IMR-90 (cell line): ENCODE data around the gene SLC35B2. TPM values are rescaled to one million over a fixed set of nuclear protein-coding genes. Genes with fewer than 3 reads are reported as not detected.

Source experiments
- ATAC-seq: fragments of 200-7000 bp; cut with Tn5 transposase; 2 replicates; pipeline ENCODE4 v1.9.1; 2020; ENCODE audit warnings: low read depth, mild to moderate bottlenecking, moderate library complexity
- BruUV-seq: library from RNA; stranded (reverse); fragments of 400-500 nt; replicated peaks from 2 replicates; lab custom pipeline; 2021; lab: Mats Ljungman, UMichigan
- CTCF ChIA-PET: fragments of 300-600 bp; formaldehyde crosslinking; extraction: SDS; loops from one replicate; lab custom pipeline; 2021; ENCODE audit warnings: antibody characterized with exemption; lab: Yijun Ruan, JAX
- POLR2A ChIA-PET: fragments of 300-600 bp; sonication (Branson Sonifier 250); formaldehyde crosslinking; loops from one replicate; lab custom pipeline; 2022; ENCODE audit warnings: antibody characterized with exemption; ENCODE audit not compliant: unreplicated experiment; lab: Charles Lee
- DNase-seq: peaks from one replicate; pipeline ENCODE4 v3.0.0; 2013
- H2AFZ ChIP-seq: replicated peaks from 2 replicates; pipeline ENCODE3; 2013; ENCODE audit warnings: low read length, mild to moderate bottlenecking; ENCODE audit not compliant: poor library complexity
- H2AK5ac ChIP-seq: 2 replicates; pipeline ENCODE4 v1.6.1; 2013; ENCODE audit warnings: low read depth, low read length, inconsistent platforms
- H2AK9ac ChIP-seq: replicated peaks from 2 replicates; pipeline ENCODE3; 2013; ENCODE audit warnings: mild to moderate bottlenecking, low read depth, low read length, moderate library complexity; ENCODE audit not compliant: poor library complexity
- H2BK120ac ChIP-seq: 2 replicates; pipeline ENCODE4 v1.6.1; 2013; ENCODE audit warnings: low read depth, low read length, inconsistent platforms
- H2BK15ac ChIP-seq: 3 replicates; pipeline ENCODE4 v1.6.1; 2013; ENCODE audit warnings: low read depth, low read length, inconsistent platforms
- H2BK20ac ChIP-seq: 2 replicates; pipeline ENCODE4 v1.6.1; 2013; ENCODE audit warnings: low read depth, mild to moderate bottlenecking, inconsistent platforms, low read length, moderate library complexity
- H2BK5ac ChIP-seq: 2 replicates; pipeline ENCODE4 v1.6.1; 2013; ENCODE audit warnings: mild to moderate bottlenecking, low read depth, low read length, inconsistent platforms; ENCODE audit not compliant: poor library complexity, severe bottlenecking
- H3K14ac ChIP-seq: replicated peaks from 2 replicates; pipeline ENCODE4 v1.6.1; 2013; ENCODE audit warnings: low read depth, low read length, inconsistent platforms
- H3K18ac ChIP-seq: 2 replicates; pipeline ENCODE4 v1.6.1; 2013; ENCODE audit warnings: low read depth, low read length, control low read depth
- H3K23ac ChIP-seq: 2 replicates; pipeline ENCODE4 v1.6.1; 2013; ENCODE audit warnings: low read depth, low read length, inconsistent platforms
- H3K27ac ChIP-seq: 2 replicates; pipeline ENCODE4 v1.5.1; 2013; ENCODE audit warnings: mild to moderate bottlenecking, control low read depth, low read length; ENCODE audit not compliant: insufficient read depth
- H3K27me3 ChIP-seq: 2 replicates; pipeline ENCODE4 v1.6.1; 2013; ENCODE audit warnings: low read length; ENCODE audit not compliant: control insufficient read depth, insufficient read depth
- H3K36me3 ChIP-seq: 2 replicates; pipeline ENCODE4 v1.6.1; 2013; ENCODE audit warnings: low read length, mixed read lengths; ENCODE audit not compliant: control insufficient read depth, insufficient read depth
- H3K4ac ChIP-seq: 2 replicates; pipeline ENCODE4 v1.6.1; 2013; ENCODE audit warnings: low read depth, low read length, inconsistent platforms
- H3K4me1 ChIP-seq: 2 replicates; pipeline ENCODE4 v1.6.1; 2013; ENCODE audit warnings: low read length, mixed read lengths; ENCODE audit not compliant: control insufficient read depth, insufficient read depth
- H3K4me2 ChIP-seq: 2 replicates; pipeline ENCODE4 v1.6.1; 2013; ENCODE audit warnings: low read depth, mild to moderate bottlenecking, control low read depth, low read length, moderate library complexity
- H3K4me3 ChIP-seq: 2 replicates; pipeline ENCODE4 v1.5.1; 2013; ENCODE audit warnings: low read depth, mild to moderate bottlenecking, control low read depth, low read length, moderate library complexity; ENCODE audit not compliant: insufficient read depth
- H3K56ac ChIP-seq: 2 replicates; pipeline ENCODE4 v1.6.1; 2013; ENCODE audit warnings: low read length, inconsistent platforms; ENCODE audit not compliant: insufficient read depth; ENCODE audit errors: extremely low read depth
- H3K79me1 ChIP-seq, 2 experiments: 2 replicates each; pipeline ENCODE4 v1.6.1; 2013; ENCODE audit warnings: low read length in 2 of 2, inconsistent platforms in 1 of 2, low read depth in 1 of 2
- H3K9ac ChIP-seq: 2 replicates; pipeline ENCODE4 v1.6.1; 2013; ENCODE audit warnings: low read depth, low read length, control low read depth
- H3K9me1 ChIP-seq: 2 replicates; pipeline ENCODE4 v1.6.1; 2013; ENCODE audit warnings: low read length, inconsistent platforms; ENCODE audit not compliant: insufficient read depth
- H3K9me3 ChIP-seq: 2 replicates; pipeline ENCODE4 v1.6.1; 2013; ENCODE audit warnings: low read length; ENCODE audit not compliant: control insufficient read depth, insufficient read depth
- H4K20me1 ChIP-seq: 2 replicates; pipeline ENCODE4 v1.6.1; 2013; ENCODE audit warnings: low read length, inconsistent platforms; ENCODE audit not compliant: insufficient read depth
- H4K5ac ChIP-seq: 2 replicates; pipeline ENCODE4 v1.6.1; 2013; ENCODE audit warnings: mild to moderate bottlenecking, low read depth, low read length, control low read depth
- H4K8ac ChIP-seq, 2 experiments: 2 replicates each; pipeline ENCODE4 v1.6.1; 2013; ENCODE audit warnings: low read depth in 2 of 2, low read length in 2 of 2, control low read depth in 1 of 2, inconsistent platforms in 1 of 2
- H4K91ac ChIP-seq: 2 replicates; pipeline ENCODE4 v1.6.1; 2013; ENCODE audit warnings: low read depth, low read length, inconsistent platforms; ENCODE audit not compliant: insufficient read depth
- BHLHE40 ChIP-seq: fragments of 150-350 bp; IDR thresholded peaks from 2 replicates; pipeline ENCODE4 v1.6.1; 2016; ENCODE audit warnings: mild to moderate bottlenecking, low read depth, low read length
- CEBPB ChIP-seq: IDR thresholded peaks from 2 replicates; pipeline ENCODE4 v1.6.1; 2012; ENCODE audit warnings: low read depth, low read length, improper control_type of control experiment
- CHD1 ChIP-seq: IDR thresholded peaks from 2 replicates; pipeline ENCODE4 v1.6.1; 2012; ENCODE audit warnings: low read depth, low read length, improper control_type of control experiment
- FOS ChIP-seq: fragments of 150-350 bp; IDR thresholded peaks from 2 replicates; pipeline ENCODE4 v1.6.1; 2016; ENCODE audit warnings: low read depth, low read length
- MAFK ChIP-seq: IDR thresholded peaks from 2 replicates; pipeline ENCODE4 v1.6.1; 2012; ENCODE audit warnings: low read depth, low read length, improper control_type of control experiment
- MXI1 ChIP-seq: IDR thresholded peaks from 2 replicates; pipeline ENCODE4 v1.6.1; 2012; ENCODE audit warnings: low read depth, mild to moderate bottlenecking, low read length, moderate library complexity, borderline replicate concordance
- NFE2L2 ChIP-seq: fragments of 150-350 bp; IDR thresholded peaks from 2 replicates; pipeline ENCODE4 v1.6.1; 2016; ENCODE audit warnings: low read depth, mild to moderate bottlenecking, low read length
- POLR2A ChIP-seq: IDR thresholded peaks from 2 replicates; pipeline ENCODE4 v1.6.1; 2012; ENCODE audit warnings: mild to moderate bottlenecking, low read depth, low read length
- RAD21 ChIP-seq: IDR thresholded peaks from 2 replicates; pipeline ENCODE4 v1.6.1; 2012; ENCODE audit warnings: low read length, improper control_type of control experiment
- RCOR1 ChIP-seq: IDR thresholded peaks from 2 replicates; pipeline ENCODE4 v1.6.1; 2012; ENCODE audit warnings: mild to moderate bottlenecking, low read length, improper control_type of control experiment; ENCODE audit not compliant: insufficient replicate concordance
- RFX5 ChIP-seq: IDR thresholded peaks from 2 replicates; pipeline ENCODE4 v1.8.0; 2012; ENCODE audit warnings: low read depth, mild to moderate bottlenecking, low read length, moderate library complexity
- SMC3 ChIP-seq: fragments of 150-350 bp; IDR thresholded peaks from 2 replicates; pipeline ENCODE4 v1.6.1; 2016; ENCODE audit warnings: low read depth, mild to moderate bottlenecking, antibody characterized with exemption, low read length, moderate library complexity
- WGBS, 2 experiments: methylation state at CpG; one replicate each; pipeline versions ENCODE4 v1.1.5 to v1.1.7; 2013; ENCODE audit warnings: missing lambda C conversion rate in 2 of 2; ENCODE audit not compliant: insufficient read length in 1 of 2; ENCODE audit errors: extremely low coverage in 2 of 2; 5-methylcytosine and 5-hydroxymethylcytosine counted together
- dilution Hi-C: fragments of 300-500 bp; cut with HindIII; formaldehyde crosslinking; loops from one replicate; pipeline ENCODE4 v1.14.3; 2018; ENCODE audit warnings: low sequenced_read_pairs; ENCODE audit not compliant: unreplicated experiment
- in situ Hi-C: fragments of 300-500 bp; cut with MboI; formaldehyde crosslinking; loops from 3 replicates; pipeline ENCODE4 v1.14.3; 2019; ENCODE audit warnings: low sequenced_read_pairs, inconsistent platforms, mixed read lengths
- intact Hi-C: fragments of 100-400 bp; cut with micrococcal nuclease; formaldehyde crosslinking; loops from 2 replicates; pipeline ENCODE4 v1.10.0; 2022
- polyA plus RNA-seq, 3 experiments: library from polyadenylated mRNA; depleted of rRNA; stranded (reverse); fragments of >200 nt; gene quantifications; 2 replicates each; pipeline ENCODE4 v1.2.3, GENCODE V29; 2012; ENCODE audit warnings: low replicate concordance in 1 of 3
- total RNA-seq: library from RNA; depleted of rRNA; stranded (reverse); fragments of >200 nt; gene quantifications from 2 replicates; pipeline ENCODE4 v1.2.3, GENCODE V29; 2012
- TF ChIP-seq, protein P1 (sequence below): fragments of 150-350 bp; IDR thresholded peaks from 2 replicates; pipeline ENCODE4 v1.6.1; 2016; ENCODE audit warnings: low read depth, mild to moderate bottlenecking, low read length, moderate library complexity, borderline replicate concordance
- TF ChIP-seq, protein P2 (sequence below): conservative IDR thresholded peaks from 2 replicates; pipeline ENCODE4 v1.5.1; 2012; ENCODE audit warnings: mild to moderate bottlenecking, low read depth, low read length, improper control_type of control experiment

Gene SLC35B2
- total and polyA plus RNA-seq, 2 of the 4 experiments (the other 2 are of a cell fraction) = 51.4 to 89.9 TPM

- ATAC-seq (no peak), DNase-seq (no peak)
- no peak overlapping the region for H3K4me2 ChIP-seq
- no peak overlapping the region for H4K5ac ChIP-seq
- H4K20me1 ChIP-seq = no peaks in the 10 kb centered on the region
- no peak overlapping the region for H2BK5ac ChIP-seq
- no peak overlapping the region for H2BK120ac ChIP-seq
- H3K27ac ChIP-seq = no peak overlapping the region
- in situ Hi-C loops (no loop called here), dilution Hi-C loops (no loop called here), intact Hi-C loops (no loop called here)
- H3K9me1 ChIP-seq = peaks cover 4% of the 10 kb centered on the region; the same call in 1 of the 2 replicates
- H2BK20ac ChIP-seq = no peak overlapping the region
- H3K14ac ChIP-seq = no peak overlapping the region
- ChIA-PET CTCF (no interaction called here), POLR2A (interaction anchor here (0.7 kb wide), 1 partner anchor 85 kb away, joined by 4 read pairs; no protein-coding TSS in a partner anchor)
- no peak overlapping the region for H3K18ac ChIP-seq
- H3K79me1 ChIP-seq = no peaks in the 10 kb centered on the region
- no peak overlapping the region for H2BK15ac ChIP-seq
- no peaks in the 10 kb centered on the region for H3K4me1 ChIP-seq
- 85% methylated on average over 58 of the region's 59 CpGs; no CpG with 5 or more reads in 1 of the 2 experiments for WGBS, 2 experiments
- no peak overlapping the region for H2AK5ac ChIP-seq
- H3K9ac ChIP-seq = no peak overlapping the region
- H3K9me3 ChIP-seq = no peaks in the 10 kb centered on the region
- H4K91ac ChIP-seq = no peak overlapping the region
- TF ChIP-seq RAD21 (no peak), MXI1 (no peak), FOS (no peak), BHLHE40 (no peak), MAFK (no peak), CEBPB (no peak), RCOR1 (no peak), NFE2L2 (no peak), RFX5 (no peak), SMC3 (no peak), POLR2A (no peak), CHD1 (no peak)
- TF ChIP-seq, protein P1, sequence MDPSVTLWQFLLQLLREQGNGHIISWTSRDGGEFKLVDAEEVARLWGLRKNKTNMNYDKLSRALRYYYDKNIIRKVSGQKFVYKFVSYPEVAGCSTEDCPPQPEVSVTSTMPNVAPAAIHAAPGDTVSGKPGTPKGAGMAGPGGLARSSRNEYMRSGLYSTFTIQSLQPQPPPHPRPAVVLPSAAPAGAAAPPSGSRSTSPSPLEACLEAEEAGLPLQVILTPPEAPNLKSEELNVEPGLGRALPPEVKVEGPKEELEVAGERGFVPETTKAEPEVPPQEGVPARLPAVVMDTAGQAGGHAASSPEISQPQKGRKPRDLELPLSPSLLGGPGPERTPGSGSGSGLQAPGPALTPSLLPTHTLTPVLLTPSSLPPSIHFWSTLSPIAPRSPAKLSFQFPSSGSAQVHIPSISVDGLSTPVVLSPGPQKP = no peak
- TF ChIP-seq, protein P2, sequence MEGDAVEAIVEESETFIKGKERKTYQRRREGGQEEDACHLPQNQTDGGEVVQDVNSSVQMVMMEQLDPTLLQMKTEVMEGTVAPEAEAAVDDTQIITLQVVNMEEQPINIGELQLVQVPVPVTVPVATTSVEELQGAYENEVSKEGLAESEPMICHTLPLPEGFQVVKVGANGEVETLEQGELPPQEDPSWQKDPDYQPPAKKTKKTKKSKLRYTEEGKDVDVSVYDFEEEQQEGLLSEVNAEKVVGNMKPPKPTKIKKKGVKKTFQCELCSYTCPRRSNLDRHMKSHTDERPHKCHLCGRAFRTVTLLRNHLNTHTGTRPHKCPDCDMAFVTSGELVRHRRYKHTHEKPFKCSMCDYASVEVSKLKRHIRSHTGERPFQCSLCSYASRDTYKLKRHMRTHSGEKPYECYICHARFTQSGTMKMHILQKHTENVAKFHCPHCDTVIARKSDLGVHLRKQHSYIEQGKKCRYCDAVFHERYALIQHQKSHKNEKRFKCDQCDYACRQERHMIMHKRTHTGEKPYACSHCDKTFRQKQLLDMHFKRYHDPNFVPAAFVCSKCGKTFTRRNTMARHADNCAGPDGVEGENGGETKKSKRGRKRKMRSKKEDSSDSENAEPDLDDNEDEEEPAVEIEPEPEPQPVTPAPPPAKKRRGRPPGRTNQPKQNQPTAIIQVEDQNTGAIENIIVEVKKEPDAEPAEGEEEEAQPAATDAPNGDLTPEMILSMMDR = no peak
- no peak overlapping the region for H3K4ac ChIP-seq
- peak overlapping the region; percentile 72 for H2AFZ ChIP-seq
- no peak overlapping the region for H3K56ac ChIP-seq
- no peak overlapping the region for H2AK9ac ChIP-seq
- no peak overlapping the region for H3K23ac ChIP-seq
- H4K8ac ChIP-seq = no peak overlapping the region
- no TSS peak for BruUV-seq
- no peak overlapping the region for H3K4me3 ChIP-seq
- no peaks in the 10 kb centered on the region for H3K36me3 ChIP-seq
- peaks cover 79% of the 10 kb centered on the region for H3K27me3 ChIP-seq
These were observed 18.0 kb upstream of the SLC35B2 start for GRCh38 chr6:44275271-44275748.
